Stomach (tissue), 4 donors: ENCODE measurements around the gene RIMS1.
A peak's percentile ranks its signal among the peaks of the same experiment; 100 is the strongest.

Experiments used
- CTCF ChIP-seq, 7 experiments: fragments of 450-650 bp in 4 of 7; fragments of 200-600 bp in 3 of 7; sonication (generic) in 3 of 7; IDR thresholded peaks; one replicate each; pipeline ENCODE4 v1.5.1; 2016 to 2019; ENCODE audit warnings: antibody characterized with exemption in 7 of 7, control low read depth in 2 of 7, mild to moderate bottlenecking in 1 of 7
- POLR2A ChIP-seq, 4 donors: fragments of 450-650 bp; IDR thresholded peaks; one replicate each; pipeline ENCODE4 v1.6.1; 2016; ENCODE audit warnings: antibody characterized with exemption in 4 of 4, control low read depth in 2 of 4, mild to moderate bottlenecking in 1 of 4, moderate library complexity in 1 of 4
- POLR2AphosphoS5 ChIP-seq, 3 donors: sonication (generic); formaldehyde crosslinking; IDR thresholded peaks; one replicate each; pipeline ENCODE4 v1.6.1; 2016; ENCODE audit warnings: antibody characterized with exemption in 3 of 3

- peak in 3 of 7 experiments; percentile 5 to 46 (median 28) for TF ChIP-seq CTCF (IDR thresholded peaks at IDR 0.05)
- no peak for TF ChIP-seq POLR2A (IDR thresholded peaks at IDR 0.05)
- no peak for TF ChIP-seq POLR2AphosphoS5 (IDR thresholded peaks at IDR 0.05)
Measured at GRCh38 chr6:72084992-72085569, 198.7 kb downstream of the RIMS1 start.
